ENCODE measurements around the gene GRB2. TPM values are rescaled to one million over a fixed set of nuclear protein-coding genes. Genes with fewer than 3 reads are reported as not detected.
A peak's percentile ranks its signal among the peaks of the same experiment; 100 is the strongest.

The GRB2 gene
- total and polyA plus RNA-seq, 10 of the 15 experiments (the other 5 are each of a cell fraction or from before 2014, with no cell fraction given): 113 to 268 (median 158) TPM

- TF ChIP-seq CTCF (IDR thresholded peaks at IDR 0.05 in 2 of 3, conservative IDR thresholded peaks at IDR 0.05 in 1 of 3; ENCODE audit: control insufficient read depth in 2 of 3, extremely low read depth in 1 of 3, insufficient read depth in 1 of 3, low read depth in 3 of 3, low read length in 3 of 3) (no peak), ZBED1 (IDR thresholded peaks at IDR 0.05; ENCODE audit: borderline replicate concordance) (no peak), DPF2 (IDR thresholded peaks at IDR 0.05) (peak; percentile 68; the same call in 1 of the 2 replicates), IKZF1 (conservative IDR thresholded peaks at IDR 0.05) (peak; percentile 63), ZNF687 (IDR thresholded peaks at IDR 0.05) (no peak), YY1 (IDR thresholded peaks at IDR 0.05; ENCODE audit: low read depth, low read length) (no peak), SREBF2 (IDR thresholded peaks at IDR 0.05; ENCODE audit: low read length) (no peak), POU2F2 (IDR thresholded peaks at IDR 0.05; ENCODE audit: borderline replicate concordance, low read depth, low read length) (peak; percentile 57; the same call in 1 of the 3 replicates), PAX5 (IDR thresholded peaks at IDR 0.05; ENCODE audit: borderline replicate concordance, low read depth, low read length) (peak; percentile 71; the same call in 1 of the 2 replicates), CBX5 (IDR thresholded peaks at IDR 0.05; ENCODE audit: low read depth) (no peak), SIX5 (IDR thresholded peaks at IDR 0.05; ENCODE audit: low read depth, low read length, severe bottlenecking) (no peak), TCF3 (IDR thresholded peaks at IDR 0.05; ENCODE audit: borderline replicate concordance, insufficient read depth, low read depth, low read length) (no peak), ZNF622 (IDR thresholded peaks at IDR 0.05) (no peak), ETV6 (conservative IDR thresholded peaks at IDR 0.05 in 1 of 2, IDR thresholded peaks at IDR 0.05 in 1 of 2; ENCODE audit: borderline replicate concordance in 1 of 2, low read depth in 1 of 2) (no peak), IKZF2 (IDR thresholded peaks at IDR 0.05) (peak; percentile 40 to 52; a peak in 2 of 4 replicates), NFIC (IDR thresholded peaks at IDR 0.05; ENCODE audit: low read depth, low read length) (peak; percentile 32; the same call in 1 of the 2 replicates), CREB1 (IDR thresholded peaks at IDR 0.05; ENCODE audit: low read depth) (no peak), MTA2 (IDR thresholded peaks at IDR 0.05; ENCODE audit: low read depth) (peak; percentile 49; the same call in 1 of the 2 replicates), TCF12 (IDR thresholded peaks at IDR 0.05; ENCODE audit: low read depth, low read length) (0 out of 2 replicates have a peak, but pooled peaks have one; percentile 12), SPI1 (IDR thresholded peaks at IDR 0.05; ENCODE audit: borderline replicate concordance, insufficient read depth, low read depth, low read length) (peak; percentile 83), ZSCAN29 (IDR thresholded peaks at IDR 0.05) (no peak)
Observed at GRCh38 chr17:75454193-75454592, 48.7 kb upstream of the GRB2 start (continued).

Measured in GM12878 (cell line).